WERI-Rb-1 (cell line): ENCODE measurements around the gene ELOVL6.

ENCODE experiments used
- DNase-seq: peaks from one replicate; pipeline ENCODE4 v3.0.0-alpha.2; 2020
- H3K27ac ChIP-seq: fragments of 250-450 bp; sonication (Bioruptor Pico); 2 replicates; pipeline ENCODE4 v1.5.1; 2020; ENCODE audit warnings: mild to moderate bottlenecking, moderate library complexity
- H3K27me3 ChIP-seq: fragments of 250-450 bp; sonication (Bioruptor Pico); 2 replicates; pipeline ENCODE4 v1.5.1; 2021; ENCODE audit warnings: mild to moderate bottlenecking, low read depth, moderate library complexity; ENCODE audit not compliant: insufficient read depth, severe bottlenecking
- H3K36me3 ChIP-seq: fragments of 250-450 bp; sonication (Bioruptor Pico); 2 replicates; pipeline ENCODE4 v1.5.1; 2020; ENCODE audit warnings: mild to moderate bottlenecking, moderate library complexity
- H3K4me3 ChIP-seq: 2 replicates; pipeline ENCODE4 v1.5.1; 2011; ENCODE audit warnings: low read depth, mild to moderate bottlenecking, control low read depth, low read length
- H3K9me3 ChIP-seq: fragments of 250-450 bp; sonication (Bioruptor Pico); 2 replicates; pipeline ENCODE4 v1.5.1; 2021; ENCODE audit warnings: mild to moderate bottlenecking, moderate library complexity; ENCODE audit not compliant: severe bottlenecking
- TF ChIP-seq, protein P1 (sequence below): IDR thresholded peaks from 2 replicates; pipeline ENCODE4 v1.5.1; 2011; ENCODE audit warnings: low read depth, mild to moderate bottlenecking, control low read depth, inconsistent platforms, low read length

The ELOVL6 gene

DNA sequence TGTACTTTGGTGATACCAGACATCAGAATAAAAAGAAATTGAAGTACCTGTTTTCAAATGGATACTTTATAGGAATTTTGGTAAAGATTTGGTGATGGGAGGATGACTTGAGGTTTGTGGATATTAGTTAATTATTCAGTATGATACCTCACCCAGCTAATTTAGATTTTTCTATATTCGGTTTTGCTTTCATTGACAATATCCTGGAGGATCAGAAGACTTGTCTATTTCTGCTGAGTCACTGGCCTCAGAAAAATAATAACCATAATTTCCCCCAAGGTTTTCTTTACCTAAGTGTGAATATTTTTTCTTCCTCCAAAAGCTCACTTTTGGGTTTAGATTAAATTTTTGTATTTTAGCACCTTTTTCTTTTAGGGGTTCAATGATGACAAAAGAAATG is 185.5 kb downstream of the ELOVL6 start:
- Histone ChIP-seq H3K4me3 (no peak overlapping the region), H3K27ac (no peak overlapping the region), H3K36me3 (no peaks in the 10 kb centered on the region), H3K27me3 (no peaks in the 10 kb centered on the region), H3K9me3 (no peaks in the 10 kb centered on the region)
- TF ChIP-seq, protein P1, sequence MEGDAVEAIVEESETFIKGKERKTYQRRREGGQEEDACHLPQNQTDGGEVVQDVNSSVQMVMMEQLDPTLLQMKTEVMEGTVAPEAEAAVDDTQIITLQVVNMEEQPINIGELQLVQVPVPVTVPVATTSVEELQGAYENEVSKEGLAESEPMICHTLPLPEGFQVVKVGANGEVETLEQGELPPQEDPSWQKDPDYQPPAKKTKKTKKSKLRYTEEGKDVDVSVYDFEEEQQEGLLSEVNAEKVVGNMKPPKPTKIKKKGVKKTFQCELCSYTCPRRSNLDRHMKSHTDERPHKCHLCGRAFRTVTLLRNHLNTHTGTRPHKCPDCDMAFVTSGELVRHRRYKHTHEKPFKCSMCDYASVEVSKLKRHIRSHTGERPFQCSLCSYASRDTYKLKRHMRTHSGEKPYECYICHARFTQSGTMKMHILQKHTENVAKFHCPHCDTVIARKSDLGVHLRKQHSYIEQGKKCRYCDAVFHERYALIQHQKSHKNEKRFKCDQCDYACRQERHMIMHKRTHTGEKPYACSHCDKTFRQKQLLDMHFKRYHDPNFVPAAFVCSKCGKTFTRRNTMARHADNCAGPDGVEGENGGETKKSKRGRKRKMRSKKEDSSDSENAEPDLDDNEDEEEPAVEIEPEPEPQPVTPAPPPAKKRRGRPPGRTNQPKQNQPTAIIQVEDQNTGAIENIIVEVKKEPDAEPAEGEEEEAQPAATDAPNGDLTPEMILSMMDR = no peak
- no peak for DNase-seq

DNA sequence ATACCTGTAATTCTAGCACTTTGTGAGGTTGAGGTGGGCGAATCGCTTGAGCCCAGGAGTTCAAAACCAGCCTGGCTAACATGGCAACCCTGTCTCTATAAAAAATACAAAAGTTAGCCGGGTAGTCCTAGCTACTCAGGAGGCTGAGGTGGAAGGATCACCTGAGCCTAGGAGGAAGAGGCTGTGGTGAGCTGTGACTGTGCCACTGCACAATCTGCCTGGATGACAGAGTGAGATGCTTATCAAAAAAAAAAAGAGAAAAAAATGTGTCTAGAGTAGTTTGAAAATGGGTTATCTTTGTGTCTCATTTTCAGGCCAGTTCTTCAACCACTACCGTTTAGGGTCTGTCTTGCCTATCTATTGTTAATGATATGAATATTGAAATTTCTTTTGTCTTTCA is 187.6 kb downstream of the ELOVL6 start:
- no peak overlapping the region for H3K27ac ChIP-seq
- H3K9me3 ChIP-seq = no peaks in the 10 kb centered on the region
- DNase-seq = no peak
- no peaks in the 10 kb centered on the region for H3K36me3 ChIP-seq
- no peaks in the 10 kb centered on the region for H3K27me3 ChIP-seq
- TF ChIP-seq, protein P1 = no peak
- H3K4me3 ChIP-seq = no peak overlapping the region

DNA sequence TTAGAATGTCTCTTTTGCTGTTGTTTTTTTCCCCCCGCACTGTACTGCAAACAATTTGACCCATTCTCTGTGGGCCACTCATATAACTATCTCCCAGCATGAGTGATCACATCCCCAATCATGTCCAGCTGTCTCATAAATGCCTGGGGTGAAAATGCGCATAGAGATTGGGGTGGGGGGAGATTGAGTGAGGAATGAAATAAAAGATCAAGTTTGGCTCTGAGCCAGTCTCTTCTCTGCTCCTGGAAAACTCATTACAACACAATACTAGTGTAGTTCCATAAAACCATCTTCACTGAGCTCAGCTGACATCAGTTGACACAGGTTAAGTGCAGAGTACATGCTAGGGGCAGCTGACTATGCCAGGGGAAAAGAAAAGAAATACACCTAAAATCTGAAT is 188.9 kb downstream of the ELOVL6 start:
- no peak for DNase-seq
- H3K27me3 ChIP-seq = no peaks in the 10 kb centered on the region

DNA sequence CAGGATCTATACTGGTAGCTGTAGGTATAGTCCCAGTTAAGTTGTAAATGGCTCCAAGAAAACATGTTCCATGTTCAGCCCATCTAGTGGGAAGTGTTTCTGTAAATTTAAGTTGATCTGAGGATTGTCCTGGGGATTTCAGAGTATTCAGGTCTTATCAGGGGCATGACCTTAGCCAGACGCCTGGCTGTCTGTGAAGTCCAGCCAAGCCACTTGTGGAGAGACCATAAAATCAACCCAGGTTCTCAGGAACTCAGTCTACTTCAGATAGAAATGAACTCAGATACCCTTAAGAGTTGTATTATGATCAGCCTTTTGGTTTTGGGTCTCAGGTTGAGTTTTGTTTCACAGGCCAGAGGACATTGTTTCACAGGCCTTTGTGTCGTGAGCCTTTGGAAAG is 189.9 kb downstream of the ELOVL6 start:
- TF ChIP-seq, protein P1 = no peak
- no peaks in the 10 kb centered on the region for H3K9me3 ChIP-seq
- peak overlapping the region; percentile 58 for H3K27ac ChIP-seq
- peak; percentile 73 for DNase-seq
- H3K27me3 ChIP-seq = no peaks in the 10 kb centered on the region
- no peaks in the 10 kb centered on the region for H3K36me3 ChIP-seq
- no peak overlapping the region for H3K4me3 ChIP-seq

More for the DNA sequence above, 188.9 kb downstream of the ELOVL6 start:
- peak overlapping the region; percentile 58 for H3K27ac ChIP-seq
- TF ChIP-seq, protein P1 = no peak
- no peaks in the 10 kb centered on the region for H3K9me3 ChIP-seq
- H3K36me3 ChIP-seq = no peaks in the 10 kb centered on the region
- no peak overlapping the region for H3K4me3 ChIP-seq

DNA sequence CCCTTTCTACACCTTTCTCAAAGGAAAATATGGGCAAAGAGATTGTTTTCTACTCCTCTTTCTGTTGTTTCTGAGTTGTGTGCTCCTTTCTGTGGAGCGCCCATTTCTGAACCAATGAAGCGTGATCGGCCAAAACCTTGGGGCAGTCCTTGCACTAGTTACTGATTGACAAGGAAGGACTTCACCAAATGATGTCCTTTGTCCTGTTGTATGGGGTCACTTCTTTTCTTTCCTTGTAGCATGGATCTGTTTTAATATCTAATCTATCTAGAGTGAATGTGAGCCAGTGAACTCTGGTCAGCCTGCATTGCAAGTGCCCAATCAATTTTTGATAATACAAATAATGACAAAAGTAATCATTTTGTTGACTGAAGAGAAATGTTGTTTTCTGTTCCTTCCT is 191.2 kb downstream of the ELOVL6 start:
- no peaks in the 10 kb centered on the region for H3K27me3 ChIP-seq
- no peak overlapping the region for H3K4me3 ChIP-seq
- H3K36me3 ChIP-seq = no peaks in the 10 kb centered on the region
- TF ChIP-seq, protein P1 = no peak
- H3K27ac ChIP-seq = no peak overlapping the region
- DNase-seq = no peak
- no peaks in the 10 kb centered on the region for H3K9me3 ChIP-seq

DNA sequence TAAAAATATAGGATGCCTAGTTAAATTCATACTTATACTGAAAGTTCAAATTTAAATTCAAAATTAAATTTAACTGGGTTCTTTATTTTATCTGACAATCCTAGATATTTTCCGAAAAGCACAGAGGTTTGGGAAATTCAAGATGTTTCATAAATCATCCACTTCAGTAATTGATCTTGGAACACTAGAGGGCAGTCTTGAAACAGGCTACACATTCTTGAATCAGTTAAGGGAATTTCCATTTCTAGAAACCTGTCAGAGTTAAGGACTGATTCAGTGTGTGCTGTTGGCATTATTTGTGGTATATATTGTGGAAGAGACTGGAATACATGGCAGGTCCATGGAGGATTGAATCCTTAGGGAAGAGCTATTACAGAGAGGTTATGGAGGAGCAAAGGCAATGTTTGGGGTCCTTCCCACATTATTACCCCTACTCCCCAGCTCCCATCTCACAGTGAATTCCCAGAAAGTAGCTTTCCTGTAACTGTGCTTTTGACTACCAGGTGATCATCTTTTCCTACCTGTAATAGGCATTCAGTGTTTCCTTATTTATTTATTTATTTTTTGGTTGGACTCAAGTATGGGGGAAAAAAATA is 192.9 kb downstream of the ELOVL6 start:
- Histone ChIP-seq H3K9me3 (no peaks in the 10 kb centered on the region), H3K27me3 (no peaks in the 10 kb centered on the region), H3K36me3 (no peaks in the 10 kb centered on the region), H3K27ac (no peak overlapping the region), H3K4me3 (no peak overlapping the region)
- DNase-seq = no peak
- TF ChIP-seq, protein P1 = peak; percentile 59
